Measurements from ENCODE around the gene ZNF283. TPM values are rescaled to one million over a fixed set of nuclear protein-coding genes. Genes with fewer than 3 reads are reported as not detected.

Gene ZNF283
- total and polyA plus RNA-seq, 2 of the 13 experiments (the other 11 are each of a cell fraction or from before 2014, with no cell fraction given), result 2.0 to 11.1 TPM

DNA sequence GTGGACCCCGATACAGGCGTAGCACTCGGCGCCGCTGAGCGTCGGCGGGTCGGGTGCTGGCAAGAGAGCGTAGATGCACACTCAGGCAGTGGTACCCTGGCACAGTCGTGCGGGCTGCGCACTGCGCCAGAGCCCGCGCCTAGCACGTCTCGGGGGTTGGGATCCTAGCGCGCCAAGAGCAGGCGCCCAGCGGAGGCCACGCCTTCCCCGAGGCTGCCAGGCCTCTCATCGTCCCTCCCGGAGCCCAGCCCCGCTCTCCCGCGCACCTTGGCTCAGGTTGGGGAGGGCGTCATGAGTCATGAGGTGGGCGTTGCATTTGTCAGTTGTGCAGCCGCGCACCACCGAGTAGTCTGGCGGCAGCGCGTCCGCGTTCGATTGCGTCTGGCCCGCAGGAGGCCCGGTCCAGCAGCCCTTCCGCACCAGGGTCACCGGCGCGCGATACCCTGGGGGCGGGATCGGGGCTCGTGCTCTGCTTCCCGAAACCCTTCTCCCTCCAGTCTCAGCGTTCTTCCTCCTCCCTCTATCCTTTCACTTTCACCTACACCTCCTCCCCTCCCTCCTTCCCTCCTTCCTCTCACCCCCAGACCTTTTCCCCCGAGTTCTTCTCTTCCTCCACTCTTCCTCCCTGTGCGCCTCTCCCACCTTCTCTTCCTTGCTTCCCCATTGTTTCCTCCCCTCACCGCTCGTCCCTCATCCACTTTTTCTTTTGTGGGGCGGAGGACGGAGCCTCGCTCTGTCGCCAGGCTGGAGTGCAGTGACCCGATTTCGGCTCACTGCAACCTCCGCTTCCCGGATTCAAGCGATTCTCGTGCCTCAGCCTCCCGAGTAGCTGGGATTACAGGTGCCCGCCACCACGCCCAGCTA lies 28.3 kb upstream of the ZNF283 start (continued):
- peak; percentile 69; the same call in 1 of the 2 replicates for TF ChIP-seq ZNF800 (CRISPR knock-in tag; IDR thresholded peaks at IDR 0.05)
- TF ChIP-seq FOSL2 (CRISPR knock-in tag; IDR thresholded peaks at IDR 0.05), result peak; percentile 58
- TF ChIP-seq BRD4 (CRISPR knock-in tag; IDR thresholded peaks at IDR 0.05), result no peak
- TF ChIP-seq, protein P1, sequence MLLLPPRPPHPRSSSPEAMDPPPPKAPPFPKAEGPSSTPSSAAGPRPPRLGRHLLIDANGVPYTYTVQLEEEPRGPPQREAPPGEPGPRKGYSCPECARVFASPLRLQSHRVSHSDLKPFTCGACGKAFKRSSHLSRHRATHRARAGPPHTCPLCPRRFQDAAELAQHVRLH (CRISPR knock-in tag; IDR thresholded peaks at IDR 0.05; ENCODE audit: borderline replicate concordance, low read depth), result no peak
- no peak for TF ChIP-seq RXRB (CRISPR knock-in tag; IDR thresholded peaks at IDR 0.05; ENCODE audit: borderline replicate concordance)
- TF ChIP-seq ATAD3A (CRISPR knock-in tag; IDR thresholded peaks at IDR 0.05), result no peak
- TF ChIP-seq HNRNPLL (IDR thresholded peaks at IDR 0.05; ENCODE audit: low read depth, low read length, poor library complexity, severe bottlenecking), result peak; percentile 22
- TF ChIP-seq ZNF496 (CRISPR knock-in tag; IDR thresholded peaks at IDR 0.05; ENCODE audit: insufficient replicate concordance), result no peak
- no peak for TF ChIP-seq RFXANK (CRISPR knock-in tag; IDR thresholded peaks at IDR 0.05)
- TF ChIP-seq HOXA3 (CRISPR knock-in tag; IDR thresholded peaks at IDR 0.05), result 0 out of 2 replicates have a peak, but pooled peaks have one; percentile 27
- no peak for TF ChIP-seq ZNF12 (CRISPR knock-in tag; IDR thresholded peaks at IDR 0.05)

Data from HepG2 (cell line).